Spleen (tissue), 7 donors: ENCODE data around the gene SZRD1.

ENCODE experiments used
- POLR2A ChIP-seq, 3 donors: fragments of 450-650 bp; IDR thresholded peaks; one replicate each; pipeline ENCODE4 v1.5.1; 2017; ENCODE audit warnings: antibody characterized with exemption in 3 of 3, mild to moderate bottlenecking in 1 of 3
- TF ChIP-seq, protein P1 (sequence below), 11 experiments: fragments of 200-600 bp in 7 of 11; fragments of 450-650 bp in 4 of 11; sonication (generic) in 4 of 11; IDR thresholded peaks in 8 of 11; conservative IDR thresholded peaks in 3 of 11; 1 replicate in 7 of 11; 2 replicates in 4 of 11; pipeline versions ENCODE4 v1.4.0 to v1.8.0; 2016 to 2021; ENCODE audit warnings: antibody characterized with exemption in 11 of 11, inconsistent platforms in 4 of 11, mild to moderate bottlenecking in 1 of 11
- donor health status: DM: no; HTN: no; CAD: no; lungs with moderate emphysema.
- donor health status: DM: no; HTN: no; CAD: no.
- donor health status: DM: no; HTN: no; CAD: no.

DNA sequence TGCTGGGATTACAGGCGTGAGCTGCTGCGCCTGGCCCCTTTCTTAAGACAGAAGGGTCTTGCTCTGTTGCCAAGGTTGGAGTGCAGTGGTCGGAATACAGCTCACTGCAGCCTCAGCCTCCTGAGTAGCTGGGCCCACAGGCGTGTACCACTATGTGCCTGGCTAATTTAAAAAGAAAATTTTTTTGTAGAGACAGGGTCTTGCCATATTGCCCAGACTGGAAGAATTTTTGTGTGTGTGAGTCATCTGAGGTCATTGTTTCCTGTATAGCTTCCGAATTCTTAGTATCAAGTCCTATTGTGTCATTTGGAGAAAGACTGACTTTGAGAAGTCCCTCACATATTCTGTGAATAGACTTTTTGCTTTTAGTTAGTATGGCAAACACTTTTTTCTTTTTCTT is 4.7 kb downstream of the SZRD1 start:
- TF ChIP-seq, protein P1, sequence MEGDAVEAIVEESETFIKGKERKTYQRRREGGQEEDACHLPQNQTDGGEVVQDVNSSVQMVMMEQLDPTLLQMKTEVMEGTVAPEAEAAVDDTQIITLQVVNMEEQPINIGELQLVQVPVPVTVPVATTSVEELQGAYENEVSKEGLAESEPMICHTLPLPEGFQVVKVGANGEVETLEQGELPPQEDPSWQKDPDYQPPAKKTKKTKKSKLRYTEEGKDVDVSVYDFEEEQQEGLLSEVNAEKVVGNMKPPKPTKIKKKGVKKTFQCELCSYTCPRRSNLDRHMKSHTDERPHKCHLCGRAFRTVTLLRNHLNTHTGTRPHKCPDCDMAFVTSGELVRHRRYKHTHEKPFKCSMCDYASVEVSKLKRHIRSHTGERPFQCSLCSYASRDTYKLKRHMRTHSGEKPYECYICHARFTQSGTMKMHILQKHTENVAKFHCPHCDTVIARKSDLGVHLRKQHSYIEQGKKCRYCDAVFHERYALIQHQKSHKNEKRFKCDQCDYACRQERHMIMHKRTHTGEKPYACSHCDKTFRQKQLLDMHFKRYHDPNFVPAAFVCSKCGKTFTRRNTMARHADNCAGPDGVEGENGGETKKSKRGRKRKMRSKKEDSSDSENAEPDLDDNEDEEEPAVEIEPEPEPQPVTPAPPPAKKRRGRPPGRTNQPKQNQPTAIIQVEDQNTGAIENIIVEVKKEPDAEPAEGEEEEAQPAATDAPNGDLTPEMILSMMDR (IDR thresholded peaks at IDR 0.05 in 8 of 11, conservative IDR thresholded peaks at IDR 0.05 in 3 of 11) = no peak
- no peak for TF ChIP-seq POLR2A (IDR thresholded peaks at IDR 0.05)
